HepG2 (cell line): ENCODE measurements around the gene ANP32D. TPM values are rescaled to one million over a fixed set of nuclear protein-coding genes. Genes with fewer than 3 reads are reported as not detected.

ENCODE experiments used
- ATAC-seq: fragments of 200-7000 bp; cut with Tn5 transposase; 3 replicates; pipeline ENCODE4 v1.9.1; 2020; ENCODE audit warnings: mild to moderate bottlenecking, moderate library complexity
- BruUV-seq: library from RNA; stranded (reverse); fragments of 400-500 nt; replicated peaks from 2 replicates; lab custom pipeline; 2021; lab: Mats Ljungman, UMichigan
- CTCF ChIA-PET: fragments of 300-600 bp; formaldehyde crosslinking; extraction: SDS; loops from one replicate; lab custom pipeline; 2021; ENCODE audit warnings: low total read pairs, inconsistent platforms, low intra/inter-chr PET ratio; lab: Yijun Ruan, JAX
- POLR2A ChIA-PET: fragments of 350-600 bp; sonication (Branson Sonifier 250); formaldehyde crosslinking; loops from one replicate; lab custom pipeline; 2020; ENCODE audit warnings: antibody characterized with exemption, inconsistent platforms; lab: Yijun Ruan, JAX
- DNase-seq: peaks from one replicate; pipeline ENCODE4 v3.0.0-alpha.2; 2015; ENCODE audit warnings: low spot score
- FAIRE-seq: peaks from 3 replicates; lab custom pipeline; 2011; peaks lifted over from hg19 to GRCh38; lab: Jason Lieb, UNC
- H2AFZ ChIP-seq: one replicate; pipeline ENCODE4 v1.6.1; 2011; ENCODE audit warnings: low read length, inconsistent platforms
- H3K27ac ChIP-seq: fragments of 300-600 bp; 3 replicates; pipeline ENCODE4 v1.8.0; 2011; ENCODE audit warnings: mixed run types, mild to moderate bottlenecking, mixed read lengths, low read length, inconsistent platforms; ENCODE audit not compliant: insufficient read depth; ENCODE audit errors: extremely low read length
- H3K27me3 ChIP-seq, 2 experiments: fragments of 200-600 bp in 1 of 2; 2 replicates in 1 of 2; 3 replicates in 1 of 2; pipeline versions ENCODE4 v1.6.0 to v1.8.0; 2011; ENCODE audit warnings: low read length in 2 of 2, mild to moderate bottlenecking in 2 of 2, moderate library complexity in 2 of 2, inconsistent platforms in 1 of 2; ENCODE audit not compliant: insufficient read depth in 2 of 2, control insufficient read depth in 1 of 2
- H3K36me3 ChIP-seq, 2 experiments: fragments of 200-600 bp in 1 of 2; replicated peaks in 1 of 2; 2 replicates in 1 of 2; 3 replicates in 1 of 2; pipeline versions ENCODE4 v1.5.1 to v1.8.0; 2011; ENCODE audit warnings: low read length in 2 of 2, inconsistent platforms in 1 of 2; ENCODE audit not compliant: insufficient read depth in 2 of 2, control insufficient read depth in 1 of 2
- H3K4me1 ChIP-seq: 2 replicates; pipeline ENCODE4 v1.5.1; 2012; ENCODE audit warnings: low read length, inconsistent platforms; ENCODE audit not compliant: insufficient read depth
- H3K4me2 ChIP-seq: 2 replicates; pipeline ENCODE4 v1.6.0; 2011; ENCODE audit warnings: low read depth, low read length, inconsistent platforms
- H3K4me3 ChIP-seq, 3 experiments: fragments of 200-600 bp in 1 of 3; sonication (generic), shearing (Covaris generic) in 1 of 3; replicated peaks in 1 of 3; 2 replicates each; pipeline ENCODE4 v1.5.1; 2011 to 2016; ENCODE audit warnings: low read length in 3 of 3, inconsistent platforms in 2 of 3, low read depth in 2 of 3, mild to moderate bottlenecking in 2 of 3, control low read depth in 1 of 3, mixed read lengths in 1 of 3; ENCODE audit not compliant: insufficient read depth in 1 of 3
- H3K79me2 ChIP-seq: one replicate; pipeline ENCODE4 v1.6.1; 2011; ENCODE audit warnings: low read length, inconsistent platforms; ENCODE audit not compliant: insufficient read depth
- H3K9ac ChIP-seq: 2 replicates; pipeline ENCODE4 v1.6.0; 2011; ENCODE audit warnings: mild to moderate bottlenecking, low read depth, low read length, inconsistent platforms; ENCODE audit not compliant: insufficient read depth
- H3K9me3 ChIP-seq: 2 replicates; pipeline ENCODE4 v1.5.1; 2012; ENCODE audit warnings: mild to moderate bottlenecking, low read length
- H4K20me1 ChIP-seq: 2 replicates; pipeline ENCODE4 v1.6.0; 2011; ENCODE audit warnings: inconsistent platforms, mild to moderate bottlenecking, low read length, moderate library complexity; ENCODE audit not compliant: insufficient read depth
- DPF2 ChIP-seq: sonication (generic); formaldehyde crosslinking; IDR thresholded peaks from 2 replicates; pipeline ENCODE4 v1.4.0; 2020; ENCODE audit warnings: mild to moderate bottlenecking, low read depth, missing genetic modification reagents, borderline replicate concordance
- HMGA1 ChIP-seq: sonication (generic); formaldehyde crosslinking; conservative IDR thresholded peaks from 2 replicates; pipeline ENCODE4 v1.4.0; 2020; ENCODE audit warnings: missing genetic modification reagents
- HOXA5 ChIP-seq: sonication (generic); formaldehyde crosslinking; IDR thresholded peaks from 2 replicates; pipeline ENCODE4 v1.4.0; 2020; ENCODE audit warnings: missing genetic modification reagents
- MED1 ChIP-seq: sonication (generic); formaldehyde crosslinking; IDR thresholded peaks from 2 replicates; pipeline ENCODE4 v1.4.0; 2020; ENCODE audit warnings: missing genetic modification reagents
- RERE ChIP-seq: IDR thresholded peaks from 2 replicates; pipeline ENCODE4 v1.6.1; 2016; ENCODE audit warnings: low read depth, missing genetic modification reagents, missing compliant biosample characterization
- ZNF44 ChIP-seq: sonication (generic); formaldehyde crosslinking; IDR thresholded peaks from 2 replicates; pipeline ENCODE4 v1.5.1; 2020; ENCODE audit warnings: mild to moderate bottlenecking, missing genetic modification reagents
- ZNF530 ChIP-seq: sonication (generic); formaldehyde crosslinking; IDR thresholded peaks from 2 replicates; pipeline ENCODE4 v1.5.0; 2020; ENCODE audit warnings: low read depth, mild to moderate bottlenecking, missing genetic modification reagents
- ZNF607 ChIP-seq: sonication (generic); formaldehyde crosslinking; IDR thresholded peaks from 2 replicates; pipeline ENCODE4 v1.5.1; 2020; ENCODE audit warnings: missing genetic modification reagents, mild to moderate bottlenecking, borderline replicate concordance
- ZNF672 ChIP-seq: sonication (generic); formaldehyde crosslinking; IDR thresholded peaks from 2 replicates; pipeline ENCODE4 v1.8.1; 2022; ENCODE audit warnings: missing genetic modification reagents
- WGBS: methylation state at CpG from one replicate; pipeline ENCODE4 v1.1.6; 2017; ENCODE audit warnings: low lambda C conversion rate; 5-methylcytosine and 5-hydroxymethylcytosine counted together
- in situ Hi-C: cut with HindIII; loops from 2 replicates; pipeline ENCODE4 v1.10.0; 2017; ENCODE audit warnings: low pct_unique_long_range_greater_than_20kb; ENCODE audit not compliant: extremely low pct_ligation_motif_present
- intact Hi-C: fragments of 100-400 bp; cut with micrococcal nuclease; formaldehyde crosslinking; loops from one replicate; pipeline ENCODE4 v1.10.0; 2022; ENCODE audit not compliant: unreplicated experiment
- polyA plus RNA-seq, 8 experiments: library from polyadenylated mRNA; depleted of rRNA in 3 of 8; stranded (reverse) in 7 of 8; unstranded in 1 of 8; fragments of >200 nt; fragmentation: Illumina TruSeq in 4 of 8; extraction: Trizol in 4 of 8; gene quantifications; 2 replicates each; pipeline versions ENCODE4 v1.2.1 to v1.2.3, GENCODE V29; 2011 to 2016; ENCODE audit warnings: low read depth in 4 of 8, missing spikeins in 1 of 8, mixed read lengths in 1 of 8; ENCODE audit not compliant: insufficient read depth in 1 of 8
- total RNA-seq, 5 experiments: library from RNA; depleted of rRNA; stranded (reverse); fragments of >200 nt; fragmentation: Illumina TruSeq; extraction: Trizol; gene quantifications; 2 replicates each; pipeline ENCODE4 v1.2.3, GENCODE V29; 2016; ENCODE audit warnings: low read depth in 1 of 5
- TF ChIP-seq, protein P1 (sequence below): sonication (generic); formaldehyde crosslinking; IDR thresholded peaks from 2 replicates; pipeline ENCODE4 v1.5.0; 2020; ENCODE audit warnings: mild to moderate bottlenecking, missing genetic modification reagents
- TF ChIP-seq, protein P2 (sequence below), 2 experiments: IDR thresholded peaks; 2 replicates each; pipeline ENCODE4 v1.6.1; 2011 to 2012; ENCODE audit warnings: low read length in 2 of 2, borderline replicate concordance in 1 of 2, low read depth in 1 of 2, mild to moderate bottlenecking in 1 of 2, moderate library complexity in 1 of 2
- TF ChIP-seq, protein P3 (sequence below): sonication (generic); formaldehyde crosslinking; IDR thresholded peaks from 2 replicates; pipeline ENCODE4 v1.8.0; 2022; ENCODE audit warnings: mild to moderate bottlenecking, missing genetic modification reagents

The ANP32D gene
- total and polyA plus RNA-seq, 2 of the 13 experiments (the other 11 are each of a cell fraction or from before 2014, with no cell fraction given): not detected

- ATAC-seq (no peak), DNase-seq (no peak), FAIRE-seq (no peak)
- in situ Hi-C loops (no loop called here), intact Hi-C loops (no loop called here)
- POLR2A ChIA-PET: no interaction called here
- WGBS: 10% methylated on average over 5 of the region's 5 CpGs
- Histone ChIP-seq H3K27ac (no peak overlapping the region), H3K4me3 (no peak overlapping the region), H3K79me2 (no peaks in the 10 kb centered on the region), H3K27me3 (peaks cover 0 to 8% of the 10 kb centered on the region in 2 experiments; a peak in 2 of 5 replicates), H3K4me2 (no peak overlapping the region), H3K36me3 (no peaks in the 10 kb centered on the region), H3K9me3 (no peaks in the 10 kb centered on the region), H3K9ac (no peak overlapping the region), H2AFZ (no peak overlapping the region), H4K20me1 (no peaks in the 10 kb centered on the region), H3K4me1 (no peaks in the 10 kb centered on the region)
- no TSS peak for BruUV-seq
- CTCF ChIA-PET: no interaction called here
- TF ChIP-seq, protein P1, sequence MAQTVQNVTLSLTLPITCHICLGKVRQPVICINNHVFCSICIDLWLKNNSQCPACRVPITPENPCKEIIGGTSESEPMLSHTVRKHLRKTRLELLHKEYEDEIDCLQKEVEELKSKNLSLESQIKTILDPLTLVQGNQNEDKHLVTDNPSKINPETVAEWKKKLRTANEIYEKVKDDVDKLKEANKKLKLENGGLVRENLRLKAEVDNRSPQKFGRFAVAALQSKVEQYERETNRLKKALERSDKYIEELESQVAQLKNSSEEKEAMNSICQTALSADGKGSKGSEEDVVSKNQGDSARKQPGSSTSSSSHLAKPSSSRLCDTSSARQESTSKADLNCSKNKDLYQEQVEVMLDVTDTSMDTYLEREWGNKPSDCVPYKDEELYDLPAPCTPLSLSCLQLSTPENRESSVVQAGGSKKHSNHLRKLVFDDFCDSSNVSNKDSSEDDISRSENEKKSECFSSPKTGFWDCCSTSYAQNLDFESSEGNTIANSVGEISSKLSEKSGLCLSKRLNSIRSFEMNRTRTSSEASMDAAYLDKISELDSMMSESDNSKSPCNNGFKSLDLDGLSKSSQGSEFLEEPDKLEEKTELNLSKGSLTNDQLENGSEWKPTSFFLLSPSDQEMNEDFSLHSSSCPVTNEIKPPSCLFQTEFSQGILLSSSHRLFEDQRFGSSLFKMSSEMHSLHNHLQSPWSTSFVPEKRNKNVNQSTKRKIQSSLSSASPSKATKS (CRISPR knock-in tag): no peak
- no peak for TF ChIP-seq ZNF607 (CRISPR knock-in tag)
- no peak for TF ChIP-seq ZNF672
- TF ChIP-seq RERE (CRISPR knock-in tag): no peak
- no peak for TF ChIP-seq HMGA1 (CRISPR knock-in tag)
- TF ChIP-seq ZNF530 (CRISPR knock-in tag): no peak
- TF ChIP-seq, protein P2, sequence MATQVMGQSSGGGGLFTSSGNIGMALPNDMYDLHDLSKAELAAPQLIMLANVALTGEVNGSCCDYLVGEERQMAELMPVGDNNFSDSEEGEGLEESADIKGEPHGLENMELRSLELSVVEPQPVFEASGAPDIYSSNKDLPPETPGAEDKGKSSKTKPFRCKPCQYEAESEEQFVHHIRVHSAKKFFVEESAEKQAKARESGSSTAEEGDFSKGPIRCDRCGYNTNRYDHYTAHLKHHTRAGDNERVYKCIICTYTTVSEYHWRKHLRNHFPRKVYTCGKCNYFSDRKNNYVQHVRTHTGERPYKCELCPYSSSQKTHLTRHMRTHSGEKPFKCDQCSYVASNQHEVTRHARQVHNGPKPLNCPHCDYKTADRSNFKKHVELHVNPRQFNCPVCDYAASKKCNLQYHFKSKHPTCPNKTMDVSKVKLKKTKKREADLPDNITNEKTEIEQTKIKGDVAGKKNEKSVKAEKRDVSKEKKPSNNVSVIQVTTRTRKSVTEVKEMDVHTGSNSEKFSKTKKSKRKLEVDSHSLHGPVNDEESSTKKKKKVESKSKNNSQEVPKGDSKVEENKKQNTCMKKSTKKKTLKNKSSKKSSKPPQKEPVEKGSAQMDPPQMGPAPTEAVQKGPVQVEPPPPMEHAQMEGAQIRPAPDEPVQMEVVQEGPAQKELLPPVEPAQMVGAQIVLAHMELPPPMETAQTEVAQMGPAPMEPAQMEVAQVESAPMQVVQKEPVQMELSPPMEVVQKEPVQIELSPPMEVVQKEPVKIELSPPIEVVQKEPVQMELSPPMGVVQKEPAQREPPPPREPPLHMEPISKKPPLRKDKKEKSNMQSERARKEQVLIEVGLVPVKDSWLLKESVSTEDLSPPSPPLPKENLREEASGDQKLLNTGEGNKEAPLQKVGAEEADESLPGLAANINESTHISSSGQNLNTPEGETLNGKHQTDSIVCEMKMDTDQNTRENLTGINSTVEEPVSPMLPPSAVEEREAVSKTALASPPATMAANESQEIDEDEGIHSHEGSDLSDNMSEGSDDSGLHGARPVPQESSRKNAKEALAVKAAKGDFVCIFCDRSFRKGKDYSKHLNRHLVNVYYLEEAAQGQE (IDR thresholded peaks at IDR 0.05; ENCODE audit: borderline replicate concordance in 1 of 2, low read depth in 1 of 2, low read length in 2 of 2): no peak
- no peak for TF ChIP-seq MED1 (CRISPR knock-in tag)
- no peak for TF ChIP-seq ZNF44 (CRISPR knock-in tag)
- no peak for TF ChIP-seq HOXA5
- TF ChIP-seq DPF2: no peak
- TF ChIP-seq, protein P3, sequence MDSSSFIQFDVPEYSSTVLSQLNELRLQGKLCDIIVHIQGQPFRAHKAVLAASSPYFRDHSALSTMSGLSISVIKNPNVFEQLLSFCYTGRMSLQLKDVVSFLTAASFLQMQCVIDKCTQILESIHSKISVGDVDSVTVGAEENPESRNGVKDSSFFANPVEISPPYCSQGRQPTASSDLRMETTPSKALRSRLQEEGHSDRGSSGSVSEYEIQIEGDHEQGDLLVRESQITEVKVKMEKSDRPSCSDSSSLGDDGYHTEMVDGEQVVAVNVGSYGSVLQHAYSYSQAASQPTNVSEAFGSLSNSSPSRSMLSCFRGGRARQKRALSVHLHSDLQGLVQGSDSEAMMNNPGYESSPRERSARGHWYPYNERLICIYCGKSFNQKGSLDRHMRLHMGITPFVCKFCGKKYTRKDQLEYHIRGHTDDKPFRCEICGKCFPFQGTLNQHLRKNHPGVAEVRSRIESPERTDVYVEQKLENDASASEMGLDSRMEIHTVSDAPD (CRISPR knock-in tag): no peak
Observed at GRCh38 chr12:48486679-48487078, 14.3 kb downstream of the ANP32D start.
